Fibroblast of skin of abdomen (primary cell): Measurements from ENCODE around the gene ZFYVE19.

Source experiments
- DNase-seq: peaks from one replicate; pipeline ENCODE4 v3.0.0-alpha.2; 2013

Gene ZFYVE19

DNA sequence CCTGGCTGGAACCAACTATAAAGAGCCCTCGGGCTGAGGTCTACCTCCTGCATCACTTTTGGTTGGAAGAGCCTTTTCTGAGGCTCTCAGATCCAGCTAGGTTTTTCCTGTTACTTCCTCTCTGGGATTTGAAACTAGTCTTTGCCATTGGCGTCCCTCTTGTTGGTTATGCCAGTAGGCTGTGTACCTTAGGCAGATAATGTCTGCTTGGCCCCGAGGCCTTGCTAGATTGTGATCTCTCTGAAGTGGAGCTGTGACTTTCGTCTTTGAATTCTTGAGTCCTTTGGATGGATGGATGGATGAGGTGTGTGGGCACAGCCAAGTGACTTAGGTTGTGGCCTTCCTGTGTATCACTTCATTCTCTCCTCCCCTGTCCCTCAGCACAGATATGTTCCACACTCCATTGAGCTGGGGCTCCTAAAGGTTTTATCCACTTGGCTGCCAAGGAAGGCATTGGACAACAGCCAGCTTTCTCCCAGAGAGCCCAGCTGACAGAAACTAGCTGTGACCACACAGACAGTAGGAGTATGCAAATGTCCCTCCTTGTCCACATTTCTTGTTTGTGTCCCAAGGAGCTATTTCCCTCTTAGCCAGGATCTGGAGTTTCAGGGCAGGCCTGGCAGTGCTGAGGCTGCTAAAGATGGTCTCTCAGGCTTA, 8.3 kb downstream of the ZFYVE19 start:
- no peak for DNase-seq

DNA sequence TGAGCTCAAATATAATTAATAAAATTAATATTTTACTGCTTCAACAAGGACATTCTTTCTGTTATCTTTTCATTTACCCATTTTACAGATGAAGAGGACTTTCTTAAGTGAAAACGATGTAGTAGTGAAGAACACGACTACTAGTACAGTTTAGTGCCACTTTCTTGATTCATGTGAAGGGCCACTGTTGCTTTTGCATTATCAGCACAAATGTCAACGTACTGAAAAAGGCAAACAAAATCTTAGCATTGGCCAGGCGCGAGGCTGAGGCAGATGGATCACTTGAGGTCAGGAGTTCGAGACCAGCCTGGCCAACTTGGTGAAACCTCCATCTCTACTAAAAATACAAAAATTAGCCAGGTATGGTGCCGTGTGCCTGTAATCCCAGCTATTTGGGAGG, 12.2 kb downstream of the ZFYVE19 start:
- DNase-seq, result no peak

DNA sequence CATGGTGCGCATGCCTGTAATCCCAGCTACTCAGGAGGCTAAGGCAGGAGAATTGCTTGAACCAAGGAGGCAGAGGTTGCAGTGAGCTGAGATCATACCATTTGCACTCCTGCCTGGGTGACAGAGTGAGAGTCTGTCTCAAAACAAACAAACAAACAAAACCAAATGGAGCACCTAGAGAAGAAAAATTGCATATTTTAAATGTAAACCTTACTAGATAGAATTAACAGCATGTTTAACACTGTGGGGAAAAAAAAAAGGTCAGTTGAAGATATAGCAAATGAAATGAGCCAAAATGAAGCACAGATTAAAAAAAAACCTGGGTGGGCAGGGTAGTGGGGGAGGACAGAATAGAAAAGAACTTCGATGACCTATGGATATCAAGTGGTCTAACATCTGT, 14.3 kb downstream of the ZFYVE19 start:
- DNase-seq, result no peak

DNA sequence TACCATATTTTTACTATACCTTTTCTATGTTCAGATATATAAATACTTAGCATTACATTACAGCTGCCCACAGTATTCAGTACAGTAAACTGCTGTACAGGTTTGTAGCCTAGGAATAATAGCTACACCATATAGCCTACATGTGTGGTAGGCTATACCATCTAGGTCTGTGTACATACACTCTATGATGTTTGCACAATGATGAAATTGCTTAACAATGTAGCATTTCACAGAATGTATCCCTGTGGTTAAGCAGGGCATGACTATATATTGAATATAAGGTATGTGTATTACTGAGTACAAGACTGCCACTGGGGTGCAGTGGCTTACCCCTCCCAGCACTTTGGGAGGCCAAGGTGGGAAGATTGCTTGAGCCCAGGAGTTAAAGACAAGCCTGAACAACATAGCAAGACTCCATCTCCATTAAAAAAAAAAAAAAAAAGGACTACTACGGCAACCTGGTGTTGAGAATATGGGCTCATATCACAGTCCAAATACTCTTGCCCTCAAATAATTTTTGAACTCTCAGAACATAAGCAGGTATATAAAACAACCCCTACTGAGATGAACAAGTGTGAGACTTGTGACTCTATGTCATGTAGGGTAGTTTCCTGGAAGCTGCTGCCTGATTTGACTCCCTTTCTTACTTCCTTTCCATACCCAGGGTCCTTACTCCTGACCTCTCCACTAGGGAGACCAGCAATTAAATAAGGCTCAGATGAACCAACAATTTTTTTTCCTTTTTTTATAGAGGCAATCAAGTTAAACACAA, 16.9 kb downstream of the ZFYVE19 start:
- peak; percentile 16 for DNase-seq

DNA sequence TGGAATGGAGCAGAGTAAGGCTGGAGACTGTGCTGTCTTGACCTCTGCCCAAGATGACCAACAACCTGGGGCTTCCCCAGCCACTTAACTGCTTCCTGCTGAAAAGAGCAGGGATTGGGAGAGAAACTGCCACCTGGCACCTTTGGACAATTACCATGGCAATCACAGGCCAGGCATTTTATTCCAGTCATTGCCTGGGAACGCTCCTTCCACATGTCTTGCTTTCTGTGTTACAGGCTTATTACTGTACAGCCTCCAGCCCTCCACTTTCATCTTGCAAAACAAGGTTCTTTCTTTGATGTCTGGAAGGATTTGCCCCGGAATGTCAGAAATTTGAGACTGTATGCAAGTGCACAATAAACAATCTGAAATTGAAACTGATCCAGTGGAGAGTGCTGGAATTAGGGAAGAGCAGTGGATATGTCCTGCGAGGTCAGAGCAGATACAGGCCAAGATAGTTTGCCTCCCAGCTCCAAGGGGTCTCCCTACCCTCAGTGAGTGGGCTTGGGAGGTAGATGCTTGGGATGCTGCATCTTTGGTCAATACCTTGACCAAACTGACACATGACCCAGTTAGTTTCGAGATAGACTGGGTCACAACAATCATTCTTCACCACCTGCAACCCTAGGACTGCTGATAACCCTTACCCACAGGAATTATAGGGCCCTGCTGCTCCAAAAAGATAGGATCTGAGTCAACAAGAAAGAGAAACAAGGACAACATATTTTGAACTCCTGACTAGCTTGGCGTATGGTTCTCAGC, 19.0 kb downstream of the ZFYVE19 start:
- peak; percentile 30 for DNase-seq

DNA sequence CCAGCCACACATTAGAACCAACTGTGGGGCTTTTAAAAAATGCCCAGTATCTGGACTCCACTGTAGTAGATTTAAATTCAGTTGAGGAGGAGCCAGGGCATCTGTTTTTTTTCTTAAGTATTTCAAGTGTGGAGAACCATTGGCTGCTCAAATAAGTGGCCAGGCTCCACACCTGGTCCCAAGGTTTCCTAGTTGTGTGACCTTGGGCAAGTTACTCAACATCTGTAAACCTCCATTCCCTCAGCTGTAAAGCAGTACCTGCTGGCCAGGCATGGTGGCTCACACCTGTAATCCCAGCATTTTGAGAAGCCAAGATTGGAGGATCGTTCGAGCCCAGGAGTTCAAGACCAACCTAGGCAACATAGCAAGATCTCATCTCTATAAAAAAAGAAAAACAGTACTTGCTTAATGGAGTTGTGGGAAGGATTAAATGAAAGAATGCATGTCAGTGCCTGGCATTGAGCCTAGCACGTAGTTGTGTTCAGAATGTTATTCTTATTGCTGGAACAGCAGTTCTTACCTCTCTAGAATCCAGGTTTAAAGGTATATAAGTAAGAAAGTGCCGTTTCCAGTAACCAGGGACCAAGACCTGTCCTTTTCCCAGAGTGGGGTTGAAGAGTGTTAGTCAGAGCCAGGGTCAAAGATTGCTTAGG, 19.7 kb downstream of the ZFYVE19 start:
- no peak for DNase-seq

DNA sequence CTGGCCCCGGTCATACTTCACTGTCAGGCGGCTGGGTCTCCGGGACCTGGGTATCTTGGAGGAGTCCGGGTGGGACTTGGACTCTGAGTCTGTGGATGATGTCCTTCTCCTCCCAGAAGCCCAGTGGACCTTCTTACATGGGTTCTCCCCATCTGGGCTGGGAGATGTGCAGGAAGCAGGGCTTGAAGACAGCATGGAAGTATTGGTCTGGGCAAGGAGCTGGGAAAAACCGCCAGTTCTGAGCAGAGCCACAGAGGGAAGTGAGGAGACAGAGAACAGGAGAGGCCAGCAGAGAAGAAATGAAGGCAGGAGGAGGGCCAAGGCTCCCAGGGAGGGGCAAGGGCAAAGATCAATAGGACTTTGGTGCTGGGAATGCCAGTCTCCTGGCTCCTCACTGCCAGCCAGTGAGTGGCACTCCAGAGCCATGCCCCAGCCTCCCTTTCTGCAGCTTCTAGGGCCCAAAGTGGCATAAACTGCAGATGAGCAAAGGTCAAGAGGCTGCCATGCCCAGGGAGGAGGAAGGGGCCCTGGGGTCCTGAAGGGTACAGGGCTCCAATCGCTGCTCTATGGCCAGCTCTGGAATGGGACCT, 21.7 kb downstream of the ZFYVE19 start, which contains the start of gene PPP1R14D:
Gene PPP1R14D (minus strand): TSS at position 262 of the 590 bp plus-strand sequence. CDS start 67 bp downstream, at position 195.
- no peak for DNase-seq

DNA sequence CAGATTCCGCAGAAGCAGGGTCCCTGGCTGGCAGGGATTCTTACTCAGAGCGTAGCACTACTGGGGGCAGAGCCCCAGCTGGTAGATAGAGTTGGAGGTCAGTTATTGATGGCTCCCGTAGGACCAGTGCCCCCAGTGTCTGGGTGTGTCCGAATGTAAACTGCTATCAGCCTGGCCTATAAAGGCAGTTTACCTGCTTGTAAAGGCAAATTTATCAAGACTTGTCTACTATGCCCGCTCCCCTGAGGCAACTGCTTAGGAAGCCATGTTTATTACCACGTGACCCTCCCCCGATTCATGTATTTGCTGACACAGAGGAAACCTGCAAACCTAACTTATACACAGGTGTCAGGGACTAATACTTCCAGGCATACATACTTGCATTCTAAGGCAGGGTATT, 22.2 kb downstream of the ZFYVE19 start:
- DNase-seq, result no peak

DNA sequence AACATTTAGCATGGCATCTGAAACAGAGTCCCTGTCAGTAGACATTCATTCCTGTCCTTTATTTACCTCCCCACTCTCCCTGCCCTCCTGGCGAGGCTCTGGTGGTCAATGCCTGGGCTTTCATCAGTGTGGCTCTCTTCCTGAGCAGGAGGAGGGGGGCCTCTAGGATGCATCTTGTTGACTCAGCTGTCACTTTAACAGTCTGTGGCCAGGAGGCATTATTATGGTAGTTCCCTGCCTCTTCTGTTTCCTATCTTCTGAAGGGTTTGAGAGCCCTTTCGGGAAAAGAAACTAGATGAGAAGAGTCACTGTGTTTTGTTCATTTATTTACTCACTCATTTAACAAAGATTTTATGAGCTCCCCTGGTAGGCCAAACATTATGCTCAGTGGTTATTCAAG, 24.0 kb downstream of the ZFYVE19 start:
- no peak for DNase-seq

DNA sequence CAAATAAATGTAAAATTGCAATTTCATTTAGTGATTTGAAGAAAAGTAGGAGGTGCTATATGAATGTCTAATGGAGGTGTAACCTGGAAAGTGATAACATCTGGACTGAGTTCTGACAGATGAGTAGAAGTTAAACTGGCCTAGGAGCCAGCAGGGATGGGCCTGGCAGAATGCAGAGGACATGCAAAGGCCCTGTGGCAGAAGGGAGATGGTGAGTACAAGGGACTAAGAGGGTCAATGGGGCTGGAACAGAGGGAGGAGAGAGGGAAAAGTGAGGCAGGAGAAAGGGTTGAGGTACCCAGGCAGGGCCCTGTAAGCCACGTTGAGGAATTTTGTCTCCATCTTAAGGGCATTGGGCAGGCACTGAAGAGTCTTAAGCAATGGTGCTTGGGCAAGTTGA, 25.0 kb downstream of the ZFYVE19 start:
- DNase-seq, result no peak

DNA sequence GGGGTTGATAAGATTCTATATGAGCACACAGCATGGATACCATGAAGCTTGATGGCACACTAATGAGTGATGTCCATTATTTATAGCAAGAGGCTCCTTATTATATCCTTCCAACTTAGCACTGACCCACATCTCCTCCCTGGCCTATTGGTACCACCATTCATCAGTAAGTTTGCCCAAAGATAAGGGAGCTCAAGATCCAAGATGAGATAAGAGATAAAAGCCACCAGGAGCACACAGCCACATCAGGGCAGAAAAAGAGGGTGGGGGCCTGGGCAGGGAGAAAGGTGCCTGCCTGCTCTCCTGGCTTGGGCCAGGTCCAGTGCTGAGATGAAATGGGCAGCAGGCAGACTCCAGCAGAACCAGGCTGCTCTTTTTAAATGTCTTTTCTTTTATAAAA, 26.0 kb downstream of the ZFYVE19 start:
- DNase-seq, result no peak

DNA sequence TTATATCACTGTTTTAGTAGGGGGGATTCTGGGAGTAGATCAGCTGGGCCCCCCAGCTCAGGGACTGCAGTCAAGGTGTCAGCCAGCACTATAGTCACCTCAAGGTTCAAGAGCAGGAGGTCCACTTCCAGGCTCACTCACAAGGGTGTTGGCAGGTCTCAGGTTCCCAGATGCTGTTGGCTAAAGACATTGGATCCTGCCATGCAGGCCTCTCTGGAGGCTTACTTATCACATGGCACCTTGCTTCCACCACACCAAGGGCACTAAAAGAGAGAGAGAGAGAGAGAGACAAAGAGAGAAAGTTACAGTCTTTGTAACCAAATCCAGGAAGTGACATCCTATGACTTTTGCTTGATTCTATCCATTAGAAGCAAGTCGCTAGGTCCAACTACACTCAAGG, 29.1 kb downstream of the ZFYVE19 start:
- no peak for DNase-seq

DNA sequence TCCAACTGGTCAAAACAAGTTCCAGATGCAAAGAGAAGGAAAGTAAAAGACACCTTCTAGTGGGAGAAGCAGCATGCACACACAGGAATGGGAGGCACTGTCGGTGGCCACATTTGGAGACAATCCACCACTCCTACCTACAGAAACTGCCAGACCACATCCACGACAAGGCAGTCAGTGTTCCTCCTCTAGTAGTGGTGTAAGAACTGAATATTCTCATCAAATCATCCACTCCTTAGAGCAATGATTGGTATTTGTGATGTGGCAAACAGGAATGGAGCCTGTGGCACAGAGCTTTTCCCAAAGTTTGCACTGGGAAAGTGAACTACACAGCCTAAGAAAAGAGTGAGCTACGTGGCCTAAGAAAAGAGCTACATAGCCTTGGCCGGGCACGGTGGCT, 31.9 kb downstream of the ZFYVE19 start:
- no peak for DNase-seq

DNA sequence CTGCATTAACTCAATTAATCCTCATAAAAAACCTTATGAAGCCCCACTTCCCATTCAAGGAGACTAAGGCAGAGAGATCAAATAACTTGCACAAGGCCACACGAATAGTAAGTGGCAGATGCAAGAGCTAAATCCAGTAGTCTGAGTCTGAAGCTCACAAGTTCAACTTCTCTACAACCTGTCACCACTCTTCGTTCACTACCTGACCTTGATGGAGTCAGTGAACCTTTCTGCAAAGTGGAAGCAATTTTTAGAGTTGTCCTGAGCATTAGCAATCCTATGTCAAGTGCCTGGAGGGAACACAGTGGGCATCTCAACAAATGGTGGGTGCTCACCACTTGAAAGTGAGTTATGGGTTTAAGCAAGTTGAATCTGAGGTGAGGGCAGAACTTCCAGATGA, 34.9 kb downstream of the ZFYVE19 start:
- no peak for DNase-seq

DNA sequence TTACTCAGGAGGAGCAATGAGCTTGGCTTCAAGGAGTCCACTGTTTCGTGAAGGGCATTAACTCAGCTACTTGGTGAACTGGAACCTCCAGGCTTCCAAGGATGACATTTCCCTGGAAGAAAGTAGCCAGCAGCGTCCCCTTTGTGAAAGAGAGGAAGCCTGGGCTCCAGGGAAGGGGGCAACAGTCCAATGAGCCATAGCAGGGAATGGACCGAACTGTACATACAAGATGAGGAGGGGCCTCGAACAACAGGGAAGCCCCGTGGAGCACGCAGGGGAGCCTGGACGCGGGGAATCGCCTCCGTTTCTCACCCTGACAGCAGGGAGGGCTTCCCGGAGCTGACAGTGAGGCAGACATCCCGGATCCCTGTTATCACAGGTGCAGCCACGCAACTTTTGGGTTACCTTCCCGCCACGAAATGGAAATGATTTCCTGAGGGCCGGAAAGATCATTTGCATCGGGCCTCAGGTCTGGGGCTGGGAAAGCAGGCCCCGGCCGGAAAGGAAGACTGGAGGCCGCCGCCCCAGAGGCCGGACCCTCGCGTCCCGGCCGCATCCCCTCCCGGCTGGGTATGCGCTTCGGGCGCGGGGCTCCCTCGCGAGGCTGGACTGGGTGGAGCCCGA, 36.5 kb downstream of the ZFYVE19 start:
- DNase-seq, result no peak

DNA sequence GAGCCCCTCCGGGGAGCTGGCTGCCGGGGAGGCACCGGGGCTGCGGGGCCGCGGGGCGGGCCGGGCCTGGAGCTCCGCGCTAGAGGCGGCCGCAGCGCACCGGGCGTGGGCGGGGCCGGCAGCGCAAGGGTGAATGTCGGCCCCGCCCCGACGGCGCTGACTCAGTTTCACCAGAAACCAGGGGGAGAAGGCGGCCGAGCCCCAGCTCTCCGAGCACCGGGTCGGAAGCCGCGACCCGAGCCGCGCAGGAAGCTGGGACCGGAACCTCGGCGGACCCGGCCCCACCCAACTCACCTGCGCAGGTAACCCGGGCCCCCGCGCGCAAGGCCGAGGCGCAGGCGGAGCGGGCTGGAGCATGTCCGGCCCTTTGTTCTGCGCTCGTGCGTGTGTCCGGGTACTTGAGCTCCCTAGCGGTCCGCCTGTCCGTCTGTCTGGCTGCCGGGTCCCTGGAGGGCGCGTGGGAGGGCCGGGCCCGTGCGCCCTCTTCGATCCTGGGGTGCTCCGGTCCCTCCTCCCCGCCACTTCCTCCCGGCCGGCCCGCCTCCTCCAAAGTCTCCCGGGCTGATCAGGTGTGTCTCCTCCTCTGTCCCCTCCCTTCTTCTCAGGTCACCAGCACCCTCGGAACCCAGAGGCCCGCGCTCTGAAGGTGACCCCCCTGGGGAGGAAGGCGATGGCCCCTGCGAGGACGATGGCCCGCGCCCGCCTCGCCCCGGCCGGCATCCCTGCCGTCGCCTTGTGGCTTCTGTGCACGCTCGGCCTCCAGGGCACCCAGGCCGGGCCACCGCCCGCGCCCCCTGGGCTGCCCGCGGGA, 37.2 kb downstream of the ZFYVE19 start, which contains the start of gene SPINT1:
Gene SPINT1 (plus strand): TSS at position 164 of the 811 bp plus-strand sequence. CDS start 507 bp downstream, at position 671.
- no peak for DNase-seq

DNA sequence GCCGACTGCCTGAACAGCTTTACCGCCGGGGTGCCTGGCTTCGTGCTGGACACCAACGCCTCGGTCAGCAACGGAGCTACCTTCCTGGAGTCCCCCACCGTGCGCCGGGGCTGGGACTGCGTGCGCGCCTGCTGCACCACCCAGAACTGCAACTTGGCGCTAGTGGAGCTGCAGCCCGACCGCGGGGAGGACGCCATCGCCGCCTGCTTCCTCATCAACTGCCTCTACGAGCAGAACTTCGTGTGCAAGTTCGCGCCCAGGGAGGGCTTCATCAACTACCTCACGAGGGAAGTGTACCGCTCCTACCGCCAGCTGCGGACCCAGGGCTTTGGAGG, 37.8 kb downstream of the ZFYVE19 start:
- DNase-seq, result no peak

DNA sequence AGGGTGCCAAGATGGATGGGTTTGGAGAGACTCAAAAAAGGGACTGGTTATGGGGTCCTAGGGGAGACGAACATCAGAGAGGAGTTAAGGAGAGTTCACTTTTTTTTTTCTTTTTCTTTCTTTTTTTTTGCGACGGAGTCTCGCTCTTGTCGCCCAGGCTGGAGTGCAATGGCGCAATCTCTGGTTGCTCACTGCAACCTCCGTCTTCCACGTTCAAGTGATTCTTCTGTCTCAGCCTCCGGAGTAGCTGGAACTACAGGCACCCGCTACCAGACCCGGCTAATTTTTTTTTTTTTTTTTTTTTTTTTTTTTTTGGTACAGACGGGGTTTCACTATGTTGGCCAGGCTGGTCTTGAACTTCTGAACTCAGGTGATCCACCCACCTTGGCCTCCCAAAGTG, 38.1 kb downstream of the ZFYVE19 start:
- DNase-seq, result no peak

DNA sequence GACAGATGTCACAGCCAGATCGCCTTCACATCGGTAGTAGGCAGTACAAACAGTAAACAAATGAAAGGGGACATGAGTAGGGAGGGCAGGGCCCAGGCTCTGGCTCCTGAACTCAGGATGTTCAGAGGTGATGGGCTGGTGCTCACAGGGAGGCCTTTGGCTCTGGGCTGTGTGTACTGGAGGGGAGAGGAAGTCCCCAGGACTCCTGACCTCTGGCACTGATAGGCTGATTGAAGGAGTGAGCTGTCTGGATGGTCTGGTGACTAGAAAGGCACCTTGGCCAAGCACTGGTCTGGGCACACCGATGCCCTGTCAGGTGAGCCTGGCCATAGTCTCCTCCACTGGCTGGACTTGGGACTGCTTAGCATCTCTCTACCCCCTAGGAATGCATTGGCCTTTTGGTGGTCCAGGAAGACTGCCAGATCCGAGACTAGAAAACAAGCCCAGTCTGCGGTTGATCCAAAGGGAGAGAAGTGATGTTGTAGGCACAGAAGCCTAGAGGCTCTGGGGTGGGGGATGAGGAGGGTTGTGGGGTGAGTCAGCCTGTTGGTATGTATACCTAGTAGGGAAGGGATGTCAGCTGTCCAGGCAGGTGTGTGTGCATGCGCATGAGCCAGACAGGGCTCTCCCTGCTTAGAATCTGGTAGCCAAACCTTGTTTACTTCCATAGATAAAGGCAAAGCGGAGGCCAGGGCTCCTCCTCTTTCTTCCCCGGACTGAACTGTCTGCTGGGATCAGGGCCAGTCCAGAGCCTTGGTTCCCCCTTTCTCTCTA, 38.8 kb downstream of the ZFYVE19 start:
- DNase-seq, result no peak

DNA sequence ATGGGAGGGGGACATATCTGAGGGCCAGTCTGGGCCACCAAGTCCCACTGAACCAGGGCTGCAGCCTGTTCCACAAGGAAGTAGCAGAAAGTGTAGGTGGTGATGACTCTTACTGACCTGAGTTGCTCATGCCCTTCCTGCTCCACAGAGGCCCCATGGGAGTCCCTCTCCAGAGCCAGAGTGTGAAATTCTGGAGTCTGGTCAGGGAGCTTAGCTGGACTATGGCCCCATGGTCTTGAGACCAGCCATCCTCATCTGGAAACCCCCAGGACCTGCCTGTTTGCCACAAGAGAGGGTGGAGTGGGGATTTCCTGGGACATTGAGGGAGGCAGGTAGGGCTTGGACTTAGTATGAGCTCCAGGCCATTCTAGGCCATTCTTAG, 39.9 kb downstream of the ZFYVE19 start:
- DNase-seq, result no peak
